ENCODE results near the gene ZNF420.

GRCh38 chr19:37078717-37079032, 442 bp downstream of the ZNF420 start:
- no peak for TF ChIP-seq FOXP2 (optimal IDR thresholded peaks at IDR 0.05; ENCODE audit: control extremely low read depth, extremely low read length, insufficient read depth)
- TF ChIP-seq EZH2 (IDR thresholded peaks at IDR 0.05), result no peak

Data from SK-N-MC (cell line).